WTC11 (cell line): ENCODE measurements around the gene VASH1.

ENCODE experiments used
- CTCF ChIP-seq: fragments of 200-600 bp; IDR thresholded peaks from 2 replicates; pipeline ENCODE4 v1.8.0; 2022; ENCODE audit warnings: antibody characterized with exemption
- SMAD4 ChIP-seq: sonication (generic); formaldehyde crosslinking; IDR thresholded peaks from 2 replicates; pipeline ENCODE4 v1.8.0; 2022; ENCODE audit warnings: mild to moderate bottlenecking, missing genetic modification reagents

GRCh38 chr14:76767681-76768656, 6.7 kb downstream of the VASH1 start:
- no peak for TF ChIP-seq SMAD4 (CRISPR knock-in tag)
- no peak for TF ChIP-seq CTCF
